Measurements from ENCODE around the gene SAA1.
"Not testable (repeated sequence)": the region's sequence is repeated elsewhere in the genome, so short reads cannot be mapped to it uniquely, and the experiment has no call there.

SAA1 gene

DNA sequence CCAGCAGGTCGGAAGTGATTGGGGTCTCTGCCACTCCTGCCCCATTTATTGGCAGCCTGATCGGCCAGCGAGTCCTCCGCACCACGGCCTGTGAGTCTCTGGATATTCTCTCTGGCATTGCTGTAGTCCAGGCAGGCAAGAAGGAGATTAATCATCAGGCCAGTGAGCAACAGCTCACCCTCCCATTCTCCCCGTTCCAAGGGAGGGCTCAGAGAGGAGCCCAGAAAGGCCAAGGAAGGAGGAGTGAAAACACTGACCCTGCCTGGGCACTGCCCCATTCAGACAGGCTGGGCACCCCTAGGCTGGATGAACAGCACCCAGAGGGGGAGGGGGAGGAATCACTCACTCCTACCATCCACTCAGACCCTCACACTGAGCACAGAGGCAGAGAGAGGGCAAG is 20.7 kb upstream of the SAA1 start:
- DNase-seq (ENCODE audit: extremely low read depth, low read depth) = no peak
- TF ChIP-seq, protein P1, sequence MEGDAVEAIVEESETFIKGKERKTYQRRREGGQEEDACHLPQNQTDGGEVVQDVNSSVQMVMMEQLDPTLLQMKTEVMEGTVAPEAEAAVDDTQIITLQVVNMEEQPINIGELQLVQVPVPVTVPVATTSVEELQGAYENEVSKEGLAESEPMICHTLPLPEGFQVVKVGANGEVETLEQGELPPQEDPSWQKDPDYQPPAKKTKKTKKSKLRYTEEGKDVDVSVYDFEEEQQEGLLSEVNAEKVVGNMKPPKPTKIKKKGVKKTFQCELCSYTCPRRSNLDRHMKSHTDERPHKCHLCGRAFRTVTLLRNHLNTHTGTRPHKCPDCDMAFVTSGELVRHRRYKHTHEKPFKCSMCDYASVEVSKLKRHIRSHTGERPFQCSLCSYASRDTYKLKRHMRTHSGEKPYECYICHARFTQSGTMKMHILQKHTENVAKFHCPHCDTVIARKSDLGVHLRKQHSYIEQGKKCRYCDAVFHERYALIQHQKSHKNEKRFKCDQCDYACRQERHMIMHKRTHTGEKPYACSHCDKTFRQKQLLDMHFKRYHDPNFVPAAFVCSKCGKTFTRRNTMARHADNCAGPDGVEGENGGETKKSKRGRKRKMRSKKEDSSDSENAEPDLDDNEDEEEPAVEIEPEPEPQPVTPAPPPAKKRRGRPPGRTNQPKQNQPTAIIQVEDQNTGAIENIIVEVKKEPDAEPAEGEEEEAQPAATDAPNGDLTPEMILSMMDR (IDR thresholded peaks at IDR 0.05; ENCODE audit: low read depth, low read length, missing control alignments) = no peak
- H3K4me3 ChIP-seq (replicated peaks; ENCODE audit: low read depth, low read length) = no peak overlapping the region

DNA sequence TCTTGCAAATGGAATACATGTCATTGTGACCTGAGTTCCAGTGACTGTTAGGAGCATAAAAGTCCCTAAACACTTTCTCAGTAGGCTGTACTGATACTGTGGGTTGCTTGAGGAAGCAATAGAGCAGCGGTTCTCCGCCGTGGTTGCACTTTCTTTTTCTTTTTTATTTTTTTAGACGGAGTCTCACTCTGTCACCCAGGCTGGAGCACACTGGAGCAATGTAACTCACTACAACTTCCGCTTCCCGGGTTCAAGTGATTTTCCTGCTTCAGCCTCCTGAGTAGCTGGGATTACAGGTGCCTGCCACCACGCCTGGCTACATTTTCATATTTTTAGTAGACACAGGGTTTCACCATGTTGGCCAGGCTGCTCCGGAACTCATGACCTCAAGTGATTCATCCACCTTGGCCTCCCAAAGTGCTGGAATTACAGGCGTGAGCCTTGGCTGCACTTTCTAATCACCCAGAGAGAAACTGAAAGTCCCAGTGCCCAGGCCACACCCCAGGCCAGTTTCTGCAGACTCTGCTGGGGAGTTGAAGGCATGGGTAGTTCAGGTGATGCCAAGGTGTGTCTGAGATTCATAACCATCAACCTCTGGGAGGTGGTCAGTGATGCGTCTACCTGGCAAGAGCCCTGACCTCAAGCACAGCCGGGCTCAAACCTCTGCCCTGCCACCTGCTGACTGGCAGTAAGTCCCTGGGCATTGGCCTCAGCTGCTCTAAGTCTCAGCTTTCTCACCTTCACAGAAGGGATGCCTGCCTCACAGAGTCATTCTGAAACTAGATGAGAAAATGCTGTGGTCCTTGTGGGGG is 19.5 kb upstream of the SAA1 start:
- not testable (repeated sequence) for DNase-seq (ENCODE audit: extremely low read depth, low read depth); H3K4me3 ChIP-seq (replicated peaks; ENCODE audit: low read depth, low read length)

DNA sequence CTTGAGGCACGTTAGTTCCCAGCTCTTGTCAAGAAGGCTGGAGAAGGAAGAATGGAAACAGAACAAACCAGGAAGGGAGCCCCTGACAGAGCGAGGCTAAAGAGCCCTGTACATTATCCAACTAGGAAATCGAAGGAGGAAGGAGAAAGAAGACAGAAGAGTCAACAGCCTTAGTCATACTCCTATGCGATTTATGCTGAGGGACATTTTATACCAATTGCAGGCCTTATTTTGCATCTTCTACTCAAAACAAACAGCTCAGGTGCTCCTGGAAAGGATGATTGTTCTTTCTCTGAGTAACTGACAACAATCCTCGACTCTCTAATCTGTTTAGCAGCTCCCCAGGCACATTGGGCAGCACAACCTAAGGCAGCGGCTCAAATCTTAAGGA is 18.9 kb upstream of the SAA1 start:
- not testable (repeated sequence) for H3K4me3 ChIP-seq (replicated peaks; ENCODE audit: low read depth, low read length); DNase-seq (ENCODE audit: extremely low read depth, low read depth)

DNA sequence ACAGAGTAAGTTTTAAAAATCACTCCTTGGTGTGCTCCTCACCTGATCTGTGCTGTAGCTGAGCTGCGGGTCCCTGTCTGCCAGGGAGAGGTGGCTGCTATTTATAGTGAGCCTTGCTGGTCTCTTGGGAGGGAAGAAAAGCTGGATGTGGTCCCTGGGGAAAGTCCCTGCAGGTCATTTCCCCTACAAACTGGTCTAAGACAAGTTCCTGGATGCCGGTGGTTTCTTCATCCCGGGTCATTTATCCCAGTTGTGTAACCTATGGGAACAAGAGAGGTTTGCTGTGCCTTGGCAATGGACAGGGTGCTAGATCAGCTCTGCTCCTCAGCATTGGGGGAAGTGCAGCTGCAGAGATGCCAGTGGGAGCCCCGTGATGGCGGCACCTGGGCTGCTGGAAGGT is 17.5 kb upstream of the SAA1 start, which contains the start of gene SAA2:
Gene SAA2, minus strand, starts transcription at position 108 of the 400 bp plus-strand sequence. CDS start 657 bp downstream, outside the sequence.
- TF ChIP-seq, protein P1 (IDR thresholded peaks at IDR 0.05; ENCODE audit: low read depth, low read length, missing control alignments) = no peak
- no peak within 1 kb of the TSS for H3K4me3 ChIP-seq (replicated peaks; ENCODE audit: low read depth, low read length)
- no peak for DNase-seq (ENCODE audit: extremely low read depth, low read depth)

DNA sequence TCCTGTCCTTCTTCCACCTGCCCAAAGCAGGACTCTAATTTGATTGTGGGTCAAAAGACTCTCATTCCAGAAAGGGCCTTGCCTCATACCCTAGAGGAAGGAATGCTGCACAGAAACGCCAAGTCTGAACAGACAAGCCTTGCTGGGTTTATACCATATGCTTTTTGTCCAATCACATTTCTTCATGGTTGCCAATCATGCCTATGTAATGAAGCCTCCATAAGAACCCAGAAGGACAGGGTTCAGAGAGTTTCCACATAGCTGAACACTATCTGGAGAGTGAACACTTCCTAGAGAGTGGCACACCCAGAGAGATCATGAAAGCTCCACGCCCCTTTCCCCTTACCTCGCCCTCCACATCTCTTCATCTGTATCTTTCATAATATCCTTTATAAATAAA is 12.8 kb upstream of the SAA1 start:
- no peak for DNase-seq (ENCODE audit: extremely low read depth, low read depth)
- H3K4me3 ChIP-seq (replicated peaks; ENCODE audit: low read depth, low read length) = no peak overlapping the region
- TF ChIP-seq, protein P1 (IDR thresholded peaks at IDR 0.05; ENCODE audit: low read depth, low read length, missing control alignments) = no peak

DNA sequence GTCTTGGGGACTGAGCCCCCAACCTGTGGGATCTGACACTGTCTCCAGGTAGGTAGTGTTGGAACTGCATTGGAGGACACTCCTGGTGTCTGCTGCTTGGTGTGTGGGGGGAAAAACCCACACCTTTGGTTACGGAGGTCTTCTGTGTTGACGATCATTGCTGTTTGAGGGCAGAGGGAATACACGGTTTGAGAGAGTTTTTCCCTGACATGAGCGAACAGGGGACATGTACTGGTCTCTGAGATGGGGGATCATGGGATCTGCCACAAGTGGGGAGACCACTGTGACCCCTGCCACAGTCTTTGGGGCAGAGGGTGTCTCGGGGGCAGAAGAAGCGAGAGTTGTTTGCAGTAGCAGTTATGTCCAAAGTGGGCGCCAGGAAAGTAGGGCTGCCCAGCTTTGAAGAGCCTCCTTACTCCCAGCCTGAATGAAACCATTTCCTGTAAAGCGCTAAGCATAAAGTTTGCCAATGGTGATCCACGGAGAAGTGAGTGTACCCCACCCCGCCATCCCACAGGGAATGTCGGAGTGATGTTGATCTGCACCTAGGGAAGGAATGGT is 12.2 kb upstream of the SAA1 start:
- TF ChIP-seq, protein P1 (IDR thresholded peaks at IDR 0.05; ENCODE audit: low read depth, low read length, missing control alignments) = no peak
- DNase-seq (ENCODE audit: extremely low read depth, low read depth) = no peak
- no peak overlapping the region for H3K4me3 ChIP-seq (replicated peaks; ENCODE audit: low read depth, low read length)

DNA sequence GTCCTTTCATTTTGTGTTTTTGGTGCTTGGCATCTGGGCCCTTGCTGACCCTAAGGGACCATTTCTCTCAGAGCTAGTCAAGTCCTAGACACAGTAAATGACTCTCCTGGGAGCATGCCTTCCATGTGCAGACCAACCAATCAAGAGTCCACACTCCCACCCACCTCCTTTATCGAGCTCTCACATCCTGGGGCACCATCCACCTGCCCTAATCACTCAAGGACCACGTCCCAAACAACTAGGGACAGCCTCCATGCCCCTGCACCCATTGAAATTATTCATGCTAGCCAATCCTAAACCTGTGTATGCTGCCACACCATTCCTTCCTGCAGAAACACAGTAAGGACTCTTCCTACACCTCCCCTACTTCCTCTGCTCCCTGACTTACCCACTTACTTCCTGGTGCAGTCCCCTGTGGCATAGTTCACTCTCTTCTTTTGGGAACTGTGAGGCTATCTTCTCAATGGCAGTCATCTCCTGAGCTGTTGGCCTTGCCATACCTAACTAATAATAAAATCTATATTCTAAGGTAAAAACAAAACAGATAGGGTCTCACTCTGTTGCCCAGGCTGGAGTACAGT is 11.2 kb upstream of the SAA1 start:
- no peak overlapping the region for H3K4me3 ChIP-seq (replicated peaks; ENCODE audit: low read depth, low read length)
- TF ChIP-seq, protein P1 (IDR thresholded peaks at IDR 0.05; ENCODE audit: low read depth, low read length, missing control alignments) = no peak
- DNase-seq (ENCODE audit: extremely low read depth, low read depth) = no peak

All from HFF-Myc (cell line).